ENCODE measurements around the gene NANOS3.

- TF ChIP-seq POLR2A (IDR thresholded peaks at IDR 0.05; ENCODE audit: low read length) (no peak), GATA1 (IDR thresholded peaks at IDR 0.05; ENCODE audit: low read depth, low read length) (no peak)
These were observed 37.8 kb downstream of the NANOS3 start for GRCh38 chr19:13914777-13915176.

All from erythroblast (primary cell).